ENCODE measurements around the gene PNPLA2.

DNA sequence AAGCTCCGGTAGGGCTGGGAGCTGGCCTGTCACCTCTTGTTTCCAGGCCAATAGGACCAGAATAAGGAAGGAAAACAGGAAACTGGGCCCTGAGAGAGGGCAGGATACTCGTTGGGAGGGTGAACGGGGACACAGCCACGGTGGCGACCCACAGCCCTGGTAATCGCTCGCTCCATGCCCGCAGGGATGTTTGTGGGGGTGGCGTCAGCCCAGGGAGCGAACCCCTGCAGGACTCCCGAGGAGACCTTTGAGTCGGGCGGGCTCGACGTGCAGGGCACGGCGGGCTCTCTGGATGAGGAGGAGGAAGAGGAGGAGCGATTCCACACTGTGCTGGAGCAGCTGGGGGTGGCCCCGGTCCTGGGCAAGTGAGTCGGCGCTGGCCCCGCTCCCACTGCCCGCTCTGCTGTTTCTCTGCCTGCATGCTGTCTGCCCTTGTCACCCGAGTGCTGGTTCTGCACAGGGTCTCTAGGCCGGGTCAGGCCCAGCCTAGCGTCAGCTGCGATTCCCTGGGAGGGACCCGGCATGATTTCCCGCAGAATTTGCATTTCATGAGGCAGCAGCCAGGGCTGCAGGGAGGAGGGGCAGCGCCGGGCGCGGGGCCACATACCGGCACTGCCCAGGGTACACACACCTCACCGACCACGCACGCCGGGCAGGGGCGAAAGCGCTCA, 10.6 kb downstream of the PNPLA2 start:
- TF ChIP-seq YY1 (IDR thresholded peaks at IDR 0.05; ENCODE audit: insufficient read depth, insufficient read length) = no peak
- TF ChIP-seq SUZ12 (IDR thresholded peaks at IDR 0.05; ENCODE audit: extremely low read depth, insufficient read depth, insufficient read length) = no peak
- no peak for TF ChIP-seq ZNF274 (IDR thresholded peaks at IDR 0.05; ENCODE audit: low read depth, low read length)

All from NT2/D1 (cell line).